Measurements from ENCODE around the gene BEGAIN. TPM values are rescaled to one million over a fixed set of nuclear protein-coding genes. Genes with fewer than 3 reads are reported as not detected.
A peak's percentile ranks its signal among the peaks of the same experiment; 100 is the strongest.

Gene BEGAIN
- total RNA-seq, 1 donor from 2014 or later, result 0.68 TPM

DNA sequence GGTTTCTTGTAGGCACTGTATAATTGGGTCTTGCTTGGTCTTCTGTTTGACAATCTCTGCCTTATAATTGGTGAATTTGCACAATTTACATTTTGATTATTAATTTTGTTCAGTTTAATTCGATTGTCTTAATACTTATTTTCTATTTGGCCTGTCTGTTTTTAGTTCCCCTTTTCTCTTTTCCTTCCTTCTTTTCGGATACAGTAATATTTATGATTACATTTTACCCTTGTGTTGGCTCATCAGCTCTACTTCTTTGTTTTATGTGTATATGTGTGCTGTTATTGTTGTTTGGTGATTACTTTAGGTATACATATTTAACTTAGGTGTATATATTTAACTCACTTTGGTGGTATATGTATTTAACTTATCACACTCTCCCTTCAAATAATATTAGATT, 12.8 kb upstream of the BEGAIN start:
- ATAC-seq, result no peak

DNA sequence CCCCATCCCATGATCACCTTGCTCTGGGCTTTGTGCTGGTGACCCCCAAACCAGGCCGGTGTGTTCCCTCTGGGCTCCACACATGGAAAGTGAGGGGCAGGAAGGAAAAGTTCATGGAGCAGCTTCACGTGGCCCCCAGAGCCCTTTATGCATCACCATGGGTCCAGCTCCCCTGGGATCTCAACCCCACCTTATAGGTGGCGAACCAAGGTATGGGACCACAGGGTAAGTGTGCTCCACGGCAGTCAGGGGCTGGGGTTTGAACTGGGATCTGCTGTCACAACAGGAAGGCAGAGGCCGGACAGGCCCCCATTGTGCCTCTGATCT, 7.4 kb upstream of the BEGAIN start:
- ATAC-seq, result no peak

DNA sequence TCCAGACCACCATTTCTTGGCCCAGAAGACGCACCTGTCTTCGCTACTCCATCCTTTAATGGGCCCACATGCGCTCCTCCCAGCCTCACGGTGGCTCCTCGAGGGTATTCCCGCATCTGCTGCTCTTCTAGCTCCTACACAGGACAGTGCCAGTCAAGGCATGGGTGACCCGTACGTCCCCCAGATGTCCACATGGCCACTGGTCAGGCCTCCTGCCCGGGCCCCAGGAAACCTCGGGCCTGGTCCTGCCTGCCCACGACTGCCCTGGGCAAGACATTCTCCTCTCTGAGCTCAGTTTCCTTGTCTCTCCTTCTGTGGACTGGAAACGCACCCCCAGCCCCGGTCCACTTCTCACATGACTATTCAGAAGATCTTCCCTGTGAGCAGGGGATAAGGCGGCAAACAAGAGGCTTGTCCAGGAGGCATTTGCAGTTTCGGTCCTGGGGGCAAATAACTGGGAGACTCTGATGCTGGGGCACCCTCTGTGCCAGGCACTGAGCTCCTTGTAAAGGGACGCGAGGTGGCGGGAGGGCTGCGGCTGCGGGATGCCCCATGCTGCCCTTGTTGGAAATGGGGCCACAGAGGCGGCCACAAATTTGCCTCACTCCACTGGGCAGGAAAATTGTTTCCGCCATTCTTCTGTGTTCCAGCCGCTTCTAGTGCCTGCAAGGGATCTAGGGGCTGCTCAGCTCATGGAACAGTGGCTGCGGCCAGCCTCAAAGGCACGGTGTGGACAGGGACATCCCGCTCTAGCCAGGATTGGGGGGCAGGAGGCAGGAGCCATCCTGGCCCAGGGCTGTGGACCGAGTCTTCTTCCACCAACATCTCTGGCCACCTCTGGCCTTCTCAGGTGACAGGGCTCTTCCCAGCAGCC, 6.8 kb upstream of the BEGAIN start:
- no peak for ATAC-seq

DNA sequence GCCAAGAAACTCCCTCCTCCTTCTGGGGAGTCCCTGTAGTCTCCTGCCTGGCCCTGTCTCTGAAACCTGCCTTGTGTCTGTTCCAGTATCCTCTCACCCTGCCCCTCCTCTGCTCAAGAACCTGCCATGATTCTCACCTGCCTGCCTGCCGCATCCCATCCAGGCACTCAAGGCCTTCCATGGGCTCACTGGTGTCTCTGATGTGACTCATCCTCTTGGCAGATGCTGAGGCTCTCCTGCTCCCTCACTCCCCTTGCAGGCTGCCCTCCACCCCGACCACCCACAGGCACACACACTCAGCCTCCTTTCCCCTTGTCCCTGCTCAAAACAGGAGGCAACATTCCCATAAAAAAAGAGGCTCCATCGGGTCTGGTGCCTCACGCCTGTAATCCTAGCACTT, 5.8 kb upstream of the BEGAIN start:
- ATAC-seq, result no peak

DNA sequence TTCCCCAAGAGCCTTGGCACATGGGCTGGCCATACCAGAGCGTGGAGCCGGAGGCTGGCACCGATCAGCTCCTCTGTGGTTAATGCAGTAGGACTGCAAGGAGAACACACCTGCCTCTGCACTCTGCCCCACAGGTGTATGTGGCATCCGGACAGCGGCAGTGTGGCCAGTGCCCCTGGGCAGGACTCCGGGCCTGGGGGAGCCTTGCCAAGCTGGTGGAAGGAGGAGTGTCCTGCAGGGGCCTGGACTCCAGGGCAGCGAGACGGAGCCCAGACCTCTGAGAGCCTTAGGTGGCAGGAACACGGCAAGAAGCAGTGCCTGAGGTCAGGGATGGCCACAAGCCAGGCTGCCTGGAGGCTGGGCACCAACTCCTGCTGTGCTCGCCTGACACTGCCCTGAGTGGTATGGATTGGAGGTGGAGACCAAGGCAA, 5.3 kb upstream of the BEGAIN start:
- ATAC-seq, result no peak

DNA sequence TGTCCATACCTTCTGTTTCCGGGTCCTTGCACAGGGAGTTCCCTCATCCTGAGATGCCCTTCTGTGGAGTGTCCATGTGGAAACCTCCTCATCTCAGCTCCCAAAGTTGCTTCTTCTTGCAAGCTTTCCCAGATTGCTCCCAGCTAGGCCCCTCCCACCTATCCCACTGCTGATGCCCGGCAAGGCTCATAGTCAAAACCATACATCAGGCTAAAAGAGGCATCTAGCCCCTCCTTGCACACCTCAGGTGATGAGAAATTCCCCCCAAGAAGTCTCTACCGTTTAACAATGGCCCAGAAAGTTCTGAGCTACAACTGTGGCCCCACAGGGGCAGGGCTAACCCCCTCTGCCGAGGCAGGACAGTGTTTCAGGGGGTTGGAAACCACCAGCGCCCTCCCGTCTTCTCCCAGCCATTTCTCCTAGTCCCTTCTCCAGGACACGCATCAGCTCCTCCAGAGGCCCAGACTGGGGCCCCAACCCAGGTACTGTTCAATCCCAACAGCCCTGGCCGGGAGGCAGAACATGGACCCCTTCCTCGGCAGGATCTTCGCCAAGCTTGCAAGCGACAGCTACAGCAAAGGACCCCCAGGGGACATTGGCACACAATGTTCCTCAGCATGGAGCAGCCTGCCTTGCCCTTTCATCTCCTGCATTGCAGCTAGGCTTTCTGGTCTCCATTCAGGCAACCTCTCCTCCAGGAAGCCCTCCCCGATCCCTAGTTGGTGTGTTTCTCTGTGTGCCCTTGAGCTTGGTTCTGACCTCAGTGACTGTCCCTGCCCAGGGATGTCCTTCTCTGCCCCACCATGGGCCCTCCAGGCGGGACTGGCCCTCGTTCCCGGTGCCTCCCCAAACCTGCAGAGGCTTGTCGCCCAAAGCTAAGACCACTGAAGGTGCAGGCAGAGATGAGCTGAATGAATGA, 4.5 kb upstream of the BEGAIN start:
- no peak for ATAC-seq

DNA sequence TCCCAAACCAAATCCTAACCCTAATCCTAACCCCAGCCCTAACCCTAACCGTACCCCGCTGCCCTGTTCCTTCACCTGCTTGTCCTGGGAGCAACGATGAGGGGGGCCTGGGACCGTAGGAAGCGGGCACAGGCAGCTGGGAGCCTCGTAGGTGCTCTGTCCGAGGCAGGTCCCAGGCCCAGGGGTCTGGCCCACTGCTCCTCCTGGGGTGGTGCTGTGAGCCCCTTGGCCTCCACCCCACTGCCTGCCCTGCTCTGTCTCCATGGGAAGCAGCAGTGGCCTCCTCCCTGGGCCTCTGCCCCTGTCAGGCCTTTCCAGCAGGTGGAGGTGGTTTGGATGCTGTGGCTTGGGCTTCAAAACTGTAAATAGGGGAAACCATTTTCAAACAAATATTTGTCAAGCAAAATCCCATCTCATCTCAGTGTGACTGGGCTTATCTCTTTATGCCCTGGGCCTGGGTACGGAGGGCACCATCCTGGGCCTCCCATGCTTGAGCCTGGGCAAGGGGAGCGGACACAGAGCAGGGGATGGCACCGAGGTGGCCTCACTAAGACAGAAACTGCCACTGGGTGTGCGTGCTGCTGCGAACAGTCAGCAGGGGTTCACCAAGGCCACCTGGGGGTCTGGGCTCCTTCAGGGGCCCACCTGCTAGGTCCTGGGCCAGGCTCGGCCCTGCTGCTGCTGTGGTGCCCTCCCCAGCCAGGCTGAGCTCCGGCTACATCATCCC, 3.7 kb upstream of the BEGAIN start:
- ATAC-seq, result no peak

DNA sequence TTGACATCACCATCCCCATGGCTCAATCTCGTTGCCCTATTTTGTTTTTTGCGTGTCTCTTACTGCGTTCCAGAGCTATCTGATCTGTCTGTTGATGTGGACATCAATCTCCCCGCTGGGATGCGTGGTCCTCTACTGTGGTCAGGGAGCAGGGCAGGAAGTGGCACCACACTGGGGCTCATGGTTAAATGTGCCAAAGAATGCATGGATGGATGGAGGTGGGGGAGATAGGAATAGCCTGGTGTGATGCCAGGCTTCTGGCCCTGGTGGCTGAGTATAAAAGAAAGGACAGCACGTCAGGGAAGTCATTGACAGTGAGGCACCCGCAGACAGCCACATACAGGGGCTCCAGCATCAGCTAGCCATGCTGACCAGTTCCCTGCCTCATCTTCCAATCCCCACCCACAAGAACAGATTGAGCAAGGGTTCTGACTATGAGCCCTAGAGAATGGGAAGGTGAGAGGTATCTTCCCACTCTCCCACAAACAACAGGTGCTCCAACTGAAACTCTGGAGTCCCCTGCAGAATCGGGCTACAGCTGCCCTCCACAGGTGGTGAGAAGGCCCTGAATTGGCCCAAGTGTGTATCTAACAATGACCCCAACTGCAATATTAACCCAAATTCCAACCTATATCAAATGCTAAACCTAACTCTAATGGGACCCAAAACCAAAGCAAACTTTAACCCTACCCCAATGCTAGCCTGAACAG, 2.7 kb upstream of the BEGAIN start:
- no peak for ATAC-seq

DNA sequence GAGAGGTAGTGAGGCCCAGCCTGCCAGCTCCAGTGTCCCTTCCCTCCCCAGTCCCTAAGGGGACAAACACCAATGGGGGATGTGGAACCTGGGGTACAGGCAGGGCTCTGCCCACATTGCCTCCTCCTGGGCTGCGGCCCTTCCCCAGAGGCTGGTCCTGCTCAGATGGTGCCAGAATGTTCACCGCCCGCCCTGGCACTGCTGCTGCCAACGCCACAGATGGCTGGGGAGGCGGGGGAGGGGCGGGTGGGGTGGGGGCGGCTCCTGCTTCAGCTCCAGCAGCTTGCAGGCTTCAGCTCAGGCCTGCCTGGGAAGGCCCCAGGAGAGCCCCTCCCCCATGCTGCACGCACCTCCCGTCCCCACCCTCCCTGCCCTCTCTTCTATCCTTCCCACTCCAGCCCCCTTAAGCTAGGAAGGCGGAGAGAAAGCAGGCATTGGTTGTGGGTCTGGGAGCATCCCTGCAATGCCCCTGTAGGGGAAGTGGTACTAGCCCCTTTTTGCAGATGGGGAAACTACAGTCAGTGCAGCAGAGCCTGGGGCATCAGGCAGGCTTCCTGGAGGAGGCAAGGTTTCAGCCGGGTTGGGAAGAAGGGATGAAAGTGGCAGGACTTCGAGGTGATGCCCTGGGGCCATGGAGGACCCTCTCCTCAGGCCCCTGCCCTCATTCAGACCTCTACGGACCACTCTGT, 2.0 kb upstream of the BEGAIN start:
- ATAC-seq, result no peak

DNA sequence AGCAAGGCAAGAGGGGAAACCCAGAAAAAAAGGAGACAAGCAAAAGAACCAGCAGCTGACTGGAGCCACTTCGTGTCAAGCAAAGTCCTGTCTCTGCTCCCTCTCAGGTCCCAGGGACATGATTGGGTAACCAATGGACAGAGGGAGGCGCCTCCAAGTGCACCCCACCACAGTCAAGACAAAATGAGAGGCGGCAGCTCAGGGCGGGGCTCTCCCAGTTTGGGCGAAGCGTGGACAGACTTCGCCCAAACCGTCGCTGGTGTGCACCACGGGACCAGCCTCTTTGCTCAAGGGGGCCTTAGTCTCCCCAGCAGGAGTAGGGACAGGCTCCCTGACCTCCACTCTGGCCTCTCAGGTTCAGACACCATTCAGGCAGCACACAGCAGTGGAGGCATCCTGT, 1.5 kb upstream of the BEGAIN start:
- ATAC-seq, result no peak

DNA sequence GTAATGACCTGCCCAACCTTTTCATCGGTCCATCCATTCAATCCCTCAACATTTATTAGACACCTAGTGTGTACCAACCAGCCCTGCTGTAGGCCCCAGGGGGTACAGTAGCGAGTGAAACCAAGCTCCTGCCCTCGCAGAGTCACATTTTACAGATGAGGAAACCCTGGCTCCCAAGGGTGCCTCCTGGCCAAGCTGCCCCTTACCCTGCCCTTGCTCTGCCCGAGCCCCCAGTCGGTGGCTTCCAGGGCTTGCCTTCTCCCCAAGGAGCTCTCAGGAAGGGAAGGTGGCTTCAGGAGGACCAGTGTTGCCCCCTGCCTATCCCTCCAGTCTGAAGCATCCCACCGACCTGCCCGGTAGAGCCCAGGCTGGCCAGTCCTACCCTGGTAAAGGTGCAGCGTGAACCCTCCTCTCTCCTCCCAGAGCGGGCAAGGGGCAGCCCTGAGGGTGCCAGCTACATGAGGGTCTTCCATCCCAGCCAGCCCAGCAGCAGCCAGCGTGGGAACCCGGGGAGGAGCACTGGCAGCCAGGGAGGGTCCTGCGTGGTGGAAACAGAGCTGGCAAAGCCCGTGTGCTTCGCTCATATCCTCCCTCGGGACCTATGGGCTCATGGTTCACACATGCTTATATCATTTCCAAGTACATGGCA, 670 bp upstream of the BEGAIN start:
- no peak for ATAC-seq

DNA sequence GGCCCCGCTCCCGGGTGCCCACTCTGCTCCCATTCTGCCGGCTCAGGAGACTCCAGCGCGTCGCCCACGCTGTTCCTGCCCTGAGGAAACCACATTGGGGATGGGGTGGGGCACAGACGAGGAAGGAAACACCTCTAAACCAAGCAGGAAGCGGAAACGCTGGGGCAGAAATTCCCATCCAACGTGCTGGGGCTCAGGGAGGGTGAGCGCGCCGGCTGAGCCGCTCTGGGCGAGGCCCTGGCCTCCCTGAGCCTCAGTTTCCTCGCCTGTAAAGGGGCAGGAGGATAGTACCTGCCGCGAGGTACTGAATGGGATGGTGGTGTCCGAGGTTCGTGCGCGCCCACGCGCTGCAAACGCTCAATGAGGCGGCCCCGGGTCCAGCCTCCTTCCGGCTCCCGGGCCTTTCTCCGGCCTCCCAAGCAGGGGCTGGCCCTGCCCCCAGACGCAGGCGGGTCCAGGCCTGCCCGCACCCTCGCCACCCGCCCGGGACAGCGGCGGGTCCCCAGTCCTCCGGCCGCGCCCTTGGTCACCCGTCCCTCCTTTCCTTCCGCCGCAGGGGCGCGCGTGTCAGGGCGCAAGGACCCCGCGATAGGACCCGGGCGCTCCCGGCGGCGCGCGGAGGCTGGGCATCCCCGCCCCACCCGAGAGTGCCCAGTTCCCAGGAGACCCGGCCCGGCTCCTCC, 673 bp downstream of the BEGAIN start:
- ATAC-seq, result peak; percentile 66

DNA sequence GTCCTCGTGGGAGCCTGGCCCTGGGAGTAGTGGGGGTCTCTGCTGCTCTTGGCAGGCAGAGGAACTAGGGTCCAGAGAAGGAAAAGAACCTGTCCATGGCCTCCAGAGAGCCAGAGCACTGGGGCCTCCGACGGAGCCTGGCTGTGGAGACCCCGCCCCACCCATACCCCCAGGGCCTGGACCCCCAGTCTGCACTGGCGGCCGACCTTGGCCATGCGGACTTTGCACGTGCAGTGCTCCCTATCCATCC, 1.1 kb downstream of the BEGAIN start:
- peak; percentile 3 for ATAC-seq

DNA sequence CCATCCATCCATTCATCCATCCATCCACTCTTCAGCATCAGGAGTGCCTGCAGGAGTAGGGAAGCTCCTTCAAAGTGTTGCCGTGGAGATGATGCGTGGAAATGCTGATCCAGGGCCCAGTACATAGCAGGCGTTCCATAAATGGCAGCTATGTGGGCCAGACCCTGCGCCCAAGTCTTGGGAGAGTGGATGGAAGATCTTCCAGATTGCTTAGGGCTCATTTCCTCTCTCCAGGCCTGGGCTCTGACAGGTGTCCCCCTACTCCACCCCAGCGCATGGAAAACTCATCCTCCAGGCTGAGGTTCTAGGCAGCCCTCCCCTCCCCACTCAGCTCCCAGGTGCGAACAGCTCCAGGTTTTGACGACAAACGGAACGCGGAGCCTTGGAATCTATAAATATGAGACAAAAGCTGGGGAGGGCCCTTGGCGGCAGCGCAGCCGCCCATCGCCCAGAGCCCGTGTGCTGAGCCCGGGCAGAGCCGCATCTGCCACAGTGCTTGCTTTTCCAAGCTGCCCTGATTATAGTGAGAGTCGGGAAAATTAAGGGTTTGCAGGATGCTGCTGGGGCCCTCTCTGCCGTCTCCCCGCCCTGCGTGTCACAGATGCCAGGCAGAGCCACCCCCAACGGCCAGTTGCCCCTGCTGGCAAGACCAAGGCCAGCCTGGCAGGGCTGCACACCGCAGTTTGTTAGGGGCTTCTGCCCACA, 1.6 kb downstream of the BEGAIN start:
- no peak for ATAC-seq

DNA sequence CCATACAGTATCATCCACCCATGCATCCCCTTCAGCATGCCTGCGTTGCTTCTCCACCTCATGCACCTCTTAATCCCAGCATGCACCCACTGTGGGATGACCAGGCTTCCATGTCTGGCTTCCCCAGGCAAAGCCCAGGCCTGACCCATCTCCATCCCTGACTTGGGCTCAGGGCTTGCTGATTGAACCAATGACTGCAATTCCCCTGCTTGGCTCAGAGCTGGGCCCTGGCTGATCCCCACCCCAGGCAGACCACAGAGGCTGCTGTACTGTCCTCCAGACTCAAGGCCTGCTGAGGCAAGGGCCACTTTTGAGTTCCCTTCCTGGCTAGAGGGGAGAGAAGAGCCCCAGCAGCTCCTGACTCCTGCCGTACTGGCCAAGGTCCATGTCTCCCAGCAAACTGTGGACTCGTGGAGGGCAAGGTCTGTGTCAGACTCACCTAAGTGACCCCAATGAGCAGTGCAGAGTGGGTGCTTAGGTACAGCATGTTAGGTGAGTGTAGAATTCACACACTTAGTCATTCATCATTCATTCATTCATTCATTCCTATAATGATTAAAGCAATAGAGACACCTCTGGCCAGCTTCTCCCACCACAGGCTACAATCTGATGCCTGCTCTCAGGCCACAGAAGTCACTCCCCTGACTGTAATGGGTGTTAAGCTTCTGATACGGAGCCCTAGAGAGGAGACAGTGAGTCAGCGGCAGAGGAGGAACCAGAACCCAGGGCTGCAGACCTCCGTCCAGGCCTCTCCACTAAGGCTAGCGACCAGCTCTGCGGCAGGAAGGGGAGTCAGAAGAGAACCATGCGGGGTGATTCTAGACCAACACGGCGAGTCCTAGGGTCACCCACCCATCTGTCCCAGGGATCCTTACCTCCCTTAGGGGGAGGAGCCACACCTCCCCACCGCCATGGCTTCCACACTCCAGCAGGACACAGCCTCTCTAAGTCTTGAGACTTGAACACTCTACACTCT, 2.9 kb downstream of the BEGAIN start:
- ATAC-seq, result no peak

DNA sequence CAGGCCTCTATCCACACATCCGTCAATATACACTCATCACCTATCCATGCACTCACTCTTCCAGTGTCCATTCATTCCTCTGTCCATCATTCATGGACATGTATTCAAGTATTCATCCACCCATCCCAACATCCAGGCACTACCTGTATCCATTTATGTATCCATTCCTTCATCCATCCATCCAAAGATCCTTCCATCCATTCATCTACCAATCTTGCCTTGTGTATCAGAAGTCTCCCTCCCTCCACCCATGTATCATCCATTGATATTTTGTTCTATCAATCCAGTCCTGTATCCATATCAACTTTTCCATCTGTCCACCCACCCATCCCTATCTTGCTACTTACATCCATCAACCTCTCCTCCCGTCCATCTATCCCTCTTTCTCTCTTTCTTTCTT, 4.0 kb downstream of the BEGAIN start:
- ATAC-seq, result no peak

DNA sequence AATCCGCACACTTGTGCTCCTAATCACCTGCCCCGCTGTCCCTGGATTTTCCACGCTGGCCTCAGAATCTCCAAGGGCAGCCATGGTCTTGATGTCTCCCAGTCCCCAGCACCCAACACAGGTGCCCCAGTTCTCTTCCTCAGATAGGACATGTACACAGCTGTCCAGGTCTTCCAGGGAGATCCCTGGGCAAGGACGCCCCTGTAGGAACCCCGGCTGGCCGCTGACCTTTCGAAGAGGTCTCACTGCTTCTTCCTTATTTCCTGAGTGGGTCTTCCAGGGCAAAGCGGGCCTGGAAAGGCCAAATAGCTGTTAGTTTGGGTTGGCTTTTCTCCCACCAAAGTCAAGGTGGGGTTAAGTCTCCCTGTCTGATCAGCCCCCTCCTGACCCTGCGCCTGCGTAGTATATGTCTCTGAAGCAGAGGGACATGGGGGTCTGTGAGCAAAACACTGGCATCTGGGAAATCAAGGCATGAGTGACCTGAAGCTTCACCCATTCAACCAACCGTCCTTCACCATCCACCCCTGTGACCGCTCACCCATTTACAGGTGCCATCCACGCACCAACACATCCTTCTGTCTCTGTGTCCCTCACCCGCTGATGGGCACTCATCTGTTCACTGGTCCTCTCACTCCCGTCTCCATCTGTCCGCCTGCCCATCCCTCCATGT, 4.6 kb downstream of the BEGAIN start:
- no peak for ATAC-seq
